GM12878 (cell line): ENCODE data around the gene GALNT18. TPM values are rescaled to one million over a fixed set of nuclear protein-coding genes. Genes with fewer than 3 reads are reported as not detected.

Experiments used
- ATAC-seq: fragments of 200-7000 bp; cut with Tn5 transposase; 3 replicates; pipeline ENCODE4 v1.9.1; 2020; ENCODE audit warnings: mild to moderate bottlenecking, moderate library complexity
- BruUV-seq: library from RNA; stranded (reverse); fragments of 400-500 nt; replicated peaks from 2 replicates; lab custom pipeline; 2021; lab: Mats Ljungman, UMichigan
- CTCF ChIA-PET: fragments of 300-600 bp; sonication (Branson Sonifier 250); formaldehyde crosslinking; extraction: SDS; loops from one replicate; lab custom pipeline; 2021; ENCODE audit warnings: inconsistent platforms; lab: Yijun Ruan, JAX
- POLR2A ChIA-PET: fragments of 350-600 bp; formaldehyde crosslinking; extraction: SDS; loops from one replicate; lab custom pipeline; 2021; ENCODE audit warnings: inconsistent platforms; lab: Charles Lee
- RAD21 ChIA-PET: fragments of 300-600 bp; sonication (Branson Sonifier 250); formaldehyde crosslinking; loops from one replicate; lab custom pipeline; 2023; ENCODE audit warnings: antibody characterized with exemption; ENCODE audit not compliant: unreplicated experiment; lab: Charles Lee
- SMC1A ChIA-PET: fragments of 300-600 bp; sonication (Branson Sonifier 250); formaldehyde crosslinking; loops from one replicate; lab custom pipeline; 2023; ENCODE audit not compliant: unreplicated experiment, uncharacterized antibody; lab: Charles Lee
- DNase-seq: peaks from one replicate; pipeline ENCODE4 v3.0.0-alpha.2; 2011; ENCODE audit warnings: low read depth, low spot score
- FAIRE-seq: peaks from 3 replicates; lab custom pipeline; 2011; peaks lifted over from hg19 to GRCh38; lab: Jason Lieb, UNC
- H2AFZ ChIP-seq: 2 replicates; pipeline ENCODE4 v1.6.0; 2011; ENCODE audit warnings: low read depth, low read length, control low read depth; ENCODE audit not compliant: control insufficient read depth
- H3K27ac ChIP-seq: 2 replicates; pipeline ENCODE4 v1.5.1; 2011; ENCODE audit warnings: control low read depth; ENCODE audit not compliant: control insufficient read depth, insufficient read depth
- H3K27me3 ChIP-seq, 2 experiments: replicated peaks in 1 of 2; 2 replicates each; pipeline versions ENCODE4 v1.6.0 to v1.6.1; 2011; ENCODE audit warnings: low read length in 1 of 2; ENCODE audit not compliant: control insufficient read depth in 2 of 2, insufficient read depth in 2 of 2
- H3K36me3 ChIP-seq, 2 experiments: 2 replicates each; pipeline ENCODE4 v1.5.1; 2011; ENCODE audit warnings: low read length in 1 of 2; ENCODE audit not compliant: control insufficient read depth in 2 of 2, insufficient read depth in 2 of 2
- H3K4me1 ChIP-seq: 2 replicates; pipeline ENCODE4 v1.6.1; 2011; ENCODE audit warnings: mild to moderate bottlenecking, low read length, moderate library complexity, mixed read lengths; ENCODE audit not compliant: control insufficient read depth, insufficient read depth
- H3K4me2 ChIP-seq: 2 replicates; pipeline ENCODE4 v1.6.0; 2011; ENCODE audit warnings: control low read depth; ENCODE audit not compliant: control insufficient read depth, insufficient read depth
- H3K4me3 ChIP-seq: fragments of 200-600 bp; sonication (generic); 2 replicates; pipeline ENCODE4 v1.5.1; 2016
- H3K79me2 ChIP-seq: 2 replicates; pipeline ENCODE4 v1.6.0; 2011; ENCODE audit warnings: low read length; ENCODE audit not compliant: control insufficient read depth, insufficient read depth
- H3K9ac ChIP-seq: 2 replicates; pipeline ENCODE4 v1.8.0; 2011; ENCODE audit warnings: low read length, control low read depth, mixed read lengths; ENCODE audit not compliant: control insufficient read depth, insufficient read depth
- H3K9me3 ChIP-seq: replicated peaks from 3 replicates; pipeline ENCODE4 v1.5.1; 2011; ENCODE audit warnings: mild to moderate bottlenecking, low read length; ENCODE audit not compliant: control insufficient read depth, insufficient read depth
- H4K20me1 ChIP-seq: 2 replicates; pipeline ENCODE4 v1.6.0; 2011; ENCODE audit not compliant: control insufficient read depth, insufficient read depth
- CHD2 ChIP-seq: IDR thresholded peaks from 2 replicates; pipeline ENCODE4 v1.6.1; 2011; ENCODE audit warnings: low read depth, low read length, improper control_type of control experiment, borderline replicate concordance
- FOS ChIP-seq: IDR thresholded peaks from 3 replicates; pipeline ENCODE4 v1.6.1; 2011; ENCODE audit warnings: borderline replicate concordance; ENCODE audit not compliant: insufficient read length; ENCODE audit errors: extremely low read depth
- KDM1A ChIP-seq: fragments of 200-600 bp; sonication (generic); IDR thresholded peaks from 2 replicates; pipeline ENCODE4 v1.6.1; 2016; ENCODE audit warnings: borderline replicate concordance
- KLF5 ChIP-seq: fragments of 450-650 bp; IDR thresholded peaks from 2 replicates; pipeline ENCODE4 v1.6.1; 2014; ENCODE audit warnings: mild to moderate bottlenecking; ENCODE audit not compliant: partially characterized antibody
- SMC3 ChIP-seq: IDR thresholded peaks from 2 replicates; pipeline ENCODE4 v1.6.1; 2011; ENCODE audit warnings: low read length, improper control_type of control experiment, borderline replicate concordance
- SRF ChIP-seq, 2 experiments: IDR thresholded peaks; 2 replicates each; pipeline ENCODE4 v1.6.1; 2011; ENCODE audit warnings: low read depth in 2 of 2, low read length in 2 of 2, mild to moderate bottlenecking in 1 of 2, moderate library complexity in 1 of 2
- ZNF687 ChIP-seq: fragments of 450-650 bp; IDR thresholded peaks from 2 replicates; pipeline ENCODE4 v1.6.1; 2017; ENCODE audit warnings: mild to moderate bottlenecking, moderate library complexity
- WGBS: methylation state at CpG from one replicate; pipeline ENCODE4 v1.1.6; 2016; ENCODE audit warnings: low lambda C conversion rate; ENCODE audit not compliant: insufficient replicate concordance, insufficient coverage; ENCODE audit errors: missing lambda C conversion rate; 5-methylcytosine and 5-hydroxymethylcytosine counted together
- in situ Hi-C: fragments of 300-500 bp; cut with MboI; formaldehyde crosslinking; loops from 9 replicates; pipeline ENCODE4 v1.14.3; 2018; ENCODE audit warnings: mixed read lengths
- intact Hi-C: fragments of 100-400 bp; cut with micrococcal nuclease; formaldehyde crosslinking; loops from one replicate; pipeline ENCODE4 v1.14.2; 2022; ENCODE audit not compliant: unreplicated experiment
- polyA plus RNA-seq, 11 experiments: library from polyadenylated mRNA; depleted of rRNA in 4 of 11; unstranded in 6 of 11; stranded (reverse) in 5 of 11; fragments of >200 nt; fragmentation: Nextera tagmentation in 4 of 11; fragmentation: Illumina TruSeq in 1 of 11; extraction: Ambion mirVana in 4 of 11; extraction: Trizol in 1 of 11; gene quantifications; 1 replicate in 1 of 11; 2 replicates in 10 of 11; pipeline versions ENCODE4 v1.2.1 to v1.2.3, GENCODE V29; 2011 to 2016; ENCODE audit warnings: inconsistent platforms in 2 of 11, missing spikeins in 2 of 11, low read depth in 1 of 11
- total RNA-seq, 4 experiments: library from RNA; depleted of rRNA in 3 of 4; stranded (reverse); fragments of >200 nt in 3 of 4; fragmentation: Illumina TruSeq in 1 of 4; extraction: Trizol in 1 of 4; gene quantifications; 2 replicates each; pipeline versions ENCODE4 v1.2.1 to v1.2.3, GENCODE V29; 2013 to 2021

The GALNT18 gene
- total and polyA plus RNA-seq, 10 of the 15 experiments (the other 5 are each of a cell fraction or from before 2014, with no cell fraction given) = 1.2 to 14.2 (median 6.3) TPM

DNA sequence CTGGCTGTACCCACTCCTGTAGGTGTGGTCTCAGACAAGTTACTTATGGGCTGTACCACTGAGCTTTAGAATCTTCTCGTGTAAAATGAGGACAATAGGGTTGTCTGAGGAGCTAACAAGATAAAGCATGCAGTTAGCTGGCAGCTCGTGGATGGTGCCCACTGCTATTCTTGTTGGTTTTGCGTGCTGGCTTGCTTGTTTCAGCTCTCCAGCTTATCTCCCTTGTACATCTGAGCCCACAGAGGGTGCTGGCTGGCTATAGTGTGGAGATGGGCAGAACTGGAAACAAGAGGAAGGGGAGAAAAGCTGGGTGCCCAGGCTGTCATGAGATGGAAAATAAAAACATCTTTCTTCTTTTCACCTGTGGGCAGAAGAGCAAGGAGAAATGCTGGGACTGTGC, 46.5 kb upstream of the GALNT18 start:
- TF ChIP-seq SMC3 = no peak
- no peak for TF ChIP-seq CHD2
- no peak for TF ChIP-seq KLF5
- TF ChIP-seq ZNF687 = no peak
- TF ChIP-seq SRF (IDR thresholded peaks at IDR 0.05; ENCODE audit: low read depth in 2 of 2, low read length in 2 of 2) = no peak
- TF ChIP-seq KDM1A = no peak
- no peak for TF ChIP-seq FOS
- BruUV-seq = no TSS peak
- intact Hi-C loops (loop anchor here (5.0 kb wide), 1 partner anchor 631 kb away; no protein-coding TSS in a partner anchor), in situ Hi-C loops (no loop called here)
- Histone ChIP-seq H4K20me1 (no peaks in the 10 kb centered on the region), H3K36me3 (no peaks in the 10 kb centered on the region), H3K4me3 (no peak overlapping the region), H3K4me2 (no peak overlapping the region), H3K27ac (no peak overlapping the region), H3K9ac (no peak overlapping the region), H2AFZ (no peak overlapping the region), H3K79me2 (no peaks in the 10 kb centered on the region), H3K27me3 (peaks cover 0 to 9% of the 10 kb centered on the region in 2 experiments), H3K9me3 (no peaks in the 10 kb centered on the region), H3K4me1 (no peaks in the 10 kb centered on the region)
- 0% methylated on average over 3 of the region's 3 CpGs for WGBS
- DNase-seq (no peak), FAIRE-seq (no peak), ATAC-seq (no peak)
- ChIA-PET RAD21 (interaction anchor here (0.8 to 2.0 kb wide), 3 partner anchors 8 to 123 kb away, joined by 3 to 7 read pairs (median 4); partner anchors contain the start of gene GALNT18), POLR2A (no interaction called here), SMC1A (no interaction called here), CTCF (interaction anchor here (0.7 to 1.5 kb wide), 2 partner anchors 267 to 640 kb away, joined by 3 to 5 read pairs; no protein-coding TSS in a partner anchor)
